Measurements from ENCODE around the gene TCEANC. TPM values are rescaled to one million over a fixed set of nuclear protein-coding genes. Genes with fewer than 3 reads are reported as not detected.
A peak's percentile ranks its signal among the peaks of the same experiment; 100 is the strongest.

The TCEANC gene
- total RNA-seq, 2 experiments from 2014 or later: 1.9 TPM

DNA sequence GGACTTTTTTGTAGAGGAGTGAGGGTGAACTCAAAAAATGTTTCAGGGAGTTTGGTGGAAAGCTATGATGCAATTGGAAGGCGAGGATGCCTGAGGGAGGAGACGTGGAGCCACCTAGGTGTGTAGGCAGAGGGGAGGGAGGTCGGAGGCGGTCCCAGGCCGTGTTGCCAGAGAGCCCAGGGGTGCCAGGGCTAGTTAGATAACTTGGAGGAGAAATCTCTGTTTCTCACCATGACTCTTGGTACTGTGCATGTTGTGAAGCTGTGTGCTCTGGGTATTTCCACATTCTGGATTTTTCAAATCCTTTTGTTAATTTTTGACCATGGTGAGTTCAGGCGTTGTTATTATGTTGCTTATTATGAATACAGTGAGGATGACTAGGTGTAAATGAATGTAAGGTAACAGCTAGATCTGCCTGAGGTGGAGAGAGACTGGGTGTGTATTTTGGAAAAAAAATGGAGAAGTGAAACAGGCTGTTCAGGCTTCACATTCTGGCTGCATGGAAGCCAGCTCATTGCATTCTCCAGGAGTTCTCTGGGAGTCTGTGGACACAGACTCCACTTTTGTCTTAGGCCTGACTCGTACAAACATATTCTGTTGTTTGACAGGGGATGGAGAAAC, 40.5 kb downstream of the TCEANC start:
- ChIA-PET POLR2A (no interaction called here), CTCF (interaction anchor here (1.7 kb wide), 1 partner anchor 35 kb away, joined by 3 read pairs; no protein-coding TSS in a partner anchor)
- no peaks in the 10 kb centered on the region for H3K9me3 Mint-ChIP-seq
- no peak for DNase-seq
- H3K36me3 Mint-ChIP-seq: peaks cover 9% of the 10 kb centered on the region
- H3K4me3 Mint-ChIP-seq: no peak overlapping the region
- H3K27ac Mint-ChIP-seq: peak overlapping the region; percentile 44
- H3K4me1 Mint-ChIP-seq (ENCODE audit: low read depth): peaks cover 55% of the 10 kb centered on the region
- intact Hi-C loops (cut with micrococcal nuclease): no loop called here
- no peaks in the 10 kb centered on the region for H3K27me3 Mint-ChIP-seq

DNA sequence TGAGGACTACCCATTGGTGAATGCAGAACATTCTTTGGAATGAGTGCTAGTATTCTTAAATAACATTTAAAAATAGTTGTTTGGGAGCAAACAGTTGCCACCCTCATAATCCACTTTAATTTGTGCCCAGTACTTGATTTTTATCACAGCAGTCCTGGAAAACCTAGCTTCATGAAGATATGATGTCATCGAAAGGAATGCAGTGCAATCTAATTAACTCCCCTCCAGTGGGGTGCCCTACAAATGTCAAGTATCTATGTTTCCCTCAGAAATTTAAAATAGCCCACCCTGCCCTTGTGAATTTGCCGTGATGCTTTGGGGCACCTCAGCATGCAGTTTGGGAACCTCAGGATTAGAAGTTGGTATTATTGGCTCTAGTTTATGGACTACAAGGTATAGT, 41.4 kb downstream of the TCEANC start:
- H3K4me1 Mint-ChIP-seq (ENCODE audit: low read depth): peaks cover 62% of the 10 kb centered on the region
- intact Hi-C loops (cut with micrococcal nuclease): no loop called here
- ChIA-PET POLR2A (interaction anchor here (0.6 kb wide), 1 partner anchor 12 kb away, joined by 3 read pairs; no protein-coding TSS in a partner anchor), CTCF (interaction anchor here (0.9 to 1.7 kb wide), 2 partner anchors 32 to 36 kb away, joined by 3 to 5 read pairs; no protein-coding TSS in a partner anchor)
- H3K9me3 Mint-ChIP-seq: no peaks in the 10 kb centered on the region
- H3K36me3 Mint-ChIP-seq: peaks cover 10% of the 10 kb centered on the region
- DNase-seq: no peak
- H3K27ac Mint-ChIP-seq: no peak overlapping the region
- no peak overlapping the region for H3K4me3 Mint-ChIP-seq
- H3K27me3 Mint-ChIP-seq: no peaks in the 10 kb centered on the region

DNA sequence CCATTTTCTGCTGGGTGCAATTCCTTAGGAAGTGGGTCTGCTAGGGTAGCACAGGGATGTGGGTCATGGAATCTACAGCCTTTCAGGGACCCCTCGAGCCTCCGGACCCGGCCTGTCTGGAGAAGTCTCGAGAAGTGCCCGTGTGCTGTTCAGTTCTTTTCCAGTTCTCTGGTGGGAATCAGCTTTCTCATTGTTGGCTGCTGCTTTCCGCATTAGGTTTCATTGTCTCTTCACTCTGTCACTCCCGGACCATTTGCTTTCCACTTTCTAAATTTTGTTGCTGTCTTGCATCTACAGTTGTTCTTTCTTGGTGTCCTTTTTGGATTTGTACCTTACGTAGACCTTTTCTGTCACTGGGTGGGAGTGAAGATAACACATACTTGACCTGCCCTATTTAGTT, 42.0 kb downstream of the TCEANC start:
- no peak overlapping the region for H3K27ac Mint-ChIP-seq
- H3K4me3 Mint-ChIP-seq: no peak overlapping the region
- no peaks in the 10 kb centered on the region for H3K9me3 Mint-ChIP-seq
- no peak for DNase-seq
- ChIA-PET CTCF (interaction anchor here (0.9 kb wide), 1 partner anchor 33 kb away, joined by 5 read pairs; no protein-coding TSS in a partner anchor), POLR2A (no interaction called here)
- H3K27me3 Mint-ChIP-seq: no peaks in the 10 kb centered on the region
- H3K36me3 Mint-ChIP-seq: peaks cover 10% of the 10 kb centered on the region
- peaks cover 64% of the 10 kb centered on the region for H3K4me1 Mint-ChIP-seq (ENCODE audit: low read depth)
- intact Hi-C loops (cut with micrococcal nuclease): no loop called here

DNA sequence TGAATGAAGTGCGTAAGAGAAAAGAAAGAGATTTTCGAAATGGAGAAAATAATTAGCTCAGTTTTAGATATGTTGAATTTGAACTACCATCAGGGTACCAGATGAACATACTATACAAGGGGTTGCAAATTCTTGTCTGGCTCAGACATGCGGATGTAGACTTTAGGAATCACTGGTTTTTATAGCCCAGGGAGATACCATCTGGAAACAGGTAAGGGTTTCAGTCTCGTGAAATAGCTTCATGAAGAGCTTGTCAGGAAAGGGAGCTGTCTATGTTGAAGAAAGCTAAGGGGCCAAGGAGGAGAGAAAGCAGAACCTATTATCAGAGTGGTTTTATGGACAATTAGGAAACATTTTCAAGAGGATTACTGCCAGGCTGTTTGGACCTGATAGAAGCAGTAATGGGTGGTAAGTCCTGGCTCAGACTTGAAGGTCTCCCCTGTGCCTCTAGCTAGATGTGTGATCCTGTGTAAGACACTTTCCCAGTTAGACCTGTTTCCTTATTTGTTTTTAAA, 42.7 kb downstream of the TCEANC start:
- H3K27ac Mint-ChIP-seq: no peak overlapping the region
- ChIA-PET CTCF (no interaction called here), POLR2A (interaction anchor here (0.9 kb wide), 1 partner anchor 39 kb away, joined by 3 read pairs; the partner anchor contains the start of genes OFD1 and TRAPPC2)
- H3K36me3 Mint-ChIP-seq: peaks cover 7% of the 10 kb centered on the region
- no peaks in the 10 kb centered on the region for H3K9me3 Mint-ChIP-seq
- no peak overlapping the region for H3K4me3 Mint-ChIP-seq
- intact Hi-C loops (cut with micrococcal nuclease): no loop called here
- no peaks in the 10 kb centered on the region for H3K27me3 Mint-ChIP-seq
- H3K4me1 Mint-ChIP-seq (ENCODE audit: low read depth): peaks cover 59% of the 10 kb centered on the region
- DNase-seq: no peak

DNA sequence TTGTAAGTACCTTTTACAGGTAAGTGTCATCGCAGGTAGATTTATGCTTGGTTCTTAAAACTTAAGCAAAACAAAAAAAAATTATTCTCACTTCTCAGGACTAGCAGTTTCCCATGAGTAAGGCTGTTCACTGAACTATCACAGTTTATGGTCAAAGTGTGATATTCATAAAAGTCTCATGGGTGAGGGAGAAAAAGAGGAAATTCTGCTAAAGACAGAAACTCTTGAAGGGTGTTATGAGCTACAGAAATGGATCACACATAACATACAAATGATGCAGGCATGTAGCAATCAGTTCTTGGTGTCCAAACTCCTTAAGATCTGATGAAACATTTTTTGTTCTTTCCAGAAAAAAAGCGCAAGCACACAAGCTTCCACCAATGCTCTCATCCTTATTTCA, 44.5 kb downstream of the TCEANC start:
- H3K4me1 Mint-ChIP-seq (ENCODE audit: low read depth): peaks cover 61% of the 10 kb centered on the region
- H3K36me3 Mint-ChIP-seq: peaks cover 6% of the 10 kb centered on the region
- ChIA-PET CTCF (no interaction called here), POLR2A (no interaction called here)
- H3K4me3 Mint-ChIP-seq: no peak overlapping the region
- DNase-seq: no peak
- H3K9me3 Mint-ChIP-seq: no peaks in the 10 kb centered on the region
- intact Hi-C loops (cut with micrococcal nuclease): no loop called here
- H3K27me3 Mint-ChIP-seq: no peaks in the 10 kb centered on the region
- H3K27ac Mint-ChIP-seq: no peak overlapping the region

DNA sequence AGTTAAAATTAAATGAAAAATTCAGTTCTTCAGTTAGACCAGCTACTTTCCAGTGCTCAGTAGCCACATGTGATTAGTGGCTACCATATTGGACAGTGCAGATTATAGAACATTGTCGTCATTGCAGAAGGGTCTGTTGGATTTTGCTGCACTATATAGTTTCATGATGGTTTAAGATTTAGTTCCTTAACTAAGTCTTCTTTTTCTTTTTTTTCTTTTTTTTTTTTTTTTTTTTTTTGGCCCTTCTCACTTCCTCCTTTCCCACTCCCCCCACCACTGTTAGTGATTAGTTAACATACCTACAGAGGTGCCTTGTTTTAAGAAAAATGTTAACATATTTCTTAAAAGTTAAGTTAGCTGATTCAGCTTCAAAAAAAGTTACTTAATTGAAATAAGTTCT, 45.0 kb downstream of the TCEANC start:
- Mint-ChIP-seq H3K9me3 (no peaks in the 10 kb centered on the region), H3K4me3 (no peak overlapping the region), H3K4me1 (ENCODE audit: low read depth) (peaks cover 60% of the 10 kb centered on the region), H3K27ac (no peak overlapping the region), H3K36me3 (peaks cover 3% of the 10 kb centered on the region), H3K27me3 (no peaks in the 10 kb centered on the region)
- intact Hi-C loops (cut with micrococcal nuclease): no loop called here
- ChIA-PET CTCF (no interaction called here), POLR2A (no interaction called here)
- DNase-seq: no peak

DNA sequence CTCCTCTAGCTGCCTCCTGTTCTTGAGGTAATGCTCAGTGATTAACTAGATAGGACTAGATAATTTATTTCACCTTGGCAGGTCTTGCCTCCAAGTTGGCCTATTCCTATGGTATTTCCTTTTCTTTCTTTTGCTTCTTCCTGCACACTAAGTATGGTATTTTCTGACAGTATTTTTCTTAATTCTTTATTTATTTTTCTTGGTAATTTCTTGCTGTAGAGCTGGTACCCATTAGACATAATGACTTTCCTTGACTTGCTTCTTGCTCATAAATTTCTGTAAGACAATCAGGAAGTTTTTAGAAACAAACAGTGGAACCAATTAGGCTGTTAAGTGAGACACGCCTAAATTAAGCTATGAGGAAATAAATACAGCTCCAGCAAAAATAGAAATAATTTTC, 45.5 kb downstream of the TCEANC start:
- Mint-ChIP-seq H3K9me3 (no peaks in the 10 kb centered on the region), H3K4me1 (ENCODE audit: low read depth) (peaks cover 60% of the 10 kb centered on the region), H3K27me3 (no peaks in the 10 kb centered on the region), H3K27ac (no peak overlapping the region), H3K4me3 (no peak overlapping the region), H3K36me3 (peaks cover 3% of the 10 kb centered on the region)
- ChIA-PET CTCF (no interaction called here), POLR2A (interaction anchor here (1.1 kb wide), 1 partner anchor 10 kb away, joined by 4 read pairs; the partner anchor contains the start of gene RAB9A)
- intact Hi-C loops (cut with micrococcal nuclease): no loop called here
- DNase-seq: no peak

DNA sequence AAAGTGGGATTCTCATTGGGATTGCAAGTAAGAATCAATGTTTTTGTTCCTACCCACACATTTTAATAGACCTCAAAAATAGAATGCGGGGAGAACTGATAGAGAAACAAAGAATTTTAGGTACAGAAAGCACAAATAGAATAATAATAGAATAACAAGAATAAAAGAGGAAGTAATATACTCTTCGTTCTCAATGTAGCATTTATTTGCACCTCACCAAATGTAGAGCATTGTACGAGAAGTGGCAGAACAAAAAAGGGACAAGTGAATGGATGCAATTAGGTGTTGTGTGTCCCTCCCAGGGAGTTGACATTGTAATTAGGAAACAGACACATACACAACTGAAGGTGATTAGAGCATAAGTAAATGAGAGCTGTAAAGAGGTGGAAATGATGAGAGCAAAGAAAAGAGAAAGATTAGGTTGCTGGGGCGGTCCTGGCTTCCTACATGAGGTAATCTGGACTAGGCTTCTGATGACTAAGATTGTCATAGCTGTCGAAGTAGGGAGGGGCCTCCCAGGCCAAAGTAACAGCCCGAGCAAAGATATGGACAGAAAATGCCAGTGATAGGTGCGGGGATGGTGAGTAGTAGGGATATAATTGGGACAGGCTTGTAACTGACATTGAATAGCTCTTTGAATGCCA, 46.4 kb downstream of the TCEANC start:
- peaks cover 5% of the 10 kb centered on the region for H3K36me3 Mint-ChIP-seq
- CTCF ChIA-PET: no interaction called here
- POLR2A ChIA-PET: interaction anchor here (1.1 kb wide), 1 partner anchor 10 kb away, joined by 4 read pairs; the partner anchor contains the start of gene RAB9A
- H3K4me3 Mint-ChIP-seq: no peak overlapping the region
- peaks cover 63% of the 10 kb centered on the region for H3K4me1 Mint-ChIP-seq (ENCODE audit: low read depth)
- no peak overlapping the region for H3K27ac Mint-ChIP-seq
- H3K27me3 Mint-ChIP-seq: no peaks in the 10 kb centered on the region
- no peak for DNase-seq
- no peaks in the 10 kb centered on the region for H3K9me3 Mint-ChIP-seq
- intact Hi-C loops (cut with micrococcal nuclease): no loop called here

DNA sequence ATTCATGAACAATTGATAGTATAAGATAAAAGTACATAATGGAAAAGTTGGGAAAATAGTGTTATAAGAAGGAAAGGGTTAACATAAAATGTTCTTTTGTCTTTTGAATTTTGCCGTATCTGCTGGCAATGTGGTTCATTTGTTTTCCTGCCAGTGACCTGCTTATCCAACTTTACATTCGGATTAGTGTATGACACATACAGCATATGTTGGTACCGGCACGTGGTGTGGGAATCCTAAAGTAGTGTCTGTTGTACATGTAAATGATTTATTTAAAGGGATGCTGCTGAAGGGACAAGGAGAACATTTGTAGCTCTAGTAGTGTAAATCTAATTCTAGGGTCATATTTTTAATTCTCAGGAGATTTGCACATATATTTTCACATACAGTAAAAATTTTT, 47.4 kb downstream of the TCEANC start:
- ChIA-PET CTCF (no interaction called here), POLR2A (no interaction called here)
- no peak for DNase-seq
- Mint-ChIP-seq H3K9me3 (no peaks in the 10 kb centered on the region), H3K4me3 (no peak overlapping the region), H3K27ac (no peak overlapping the region), H3K4me1 (ENCODE audit: low read depth) (peaks cover 53% of the 10 kb centered on the region), H3K27me3 (no peaks in the 10 kb centered on the region), H3K36me3 (peaks cover 5% of the 10 kb centered on the region)
- intact Hi-C loops (cut with micrococcal nuclease): no loop called here

DNA sequence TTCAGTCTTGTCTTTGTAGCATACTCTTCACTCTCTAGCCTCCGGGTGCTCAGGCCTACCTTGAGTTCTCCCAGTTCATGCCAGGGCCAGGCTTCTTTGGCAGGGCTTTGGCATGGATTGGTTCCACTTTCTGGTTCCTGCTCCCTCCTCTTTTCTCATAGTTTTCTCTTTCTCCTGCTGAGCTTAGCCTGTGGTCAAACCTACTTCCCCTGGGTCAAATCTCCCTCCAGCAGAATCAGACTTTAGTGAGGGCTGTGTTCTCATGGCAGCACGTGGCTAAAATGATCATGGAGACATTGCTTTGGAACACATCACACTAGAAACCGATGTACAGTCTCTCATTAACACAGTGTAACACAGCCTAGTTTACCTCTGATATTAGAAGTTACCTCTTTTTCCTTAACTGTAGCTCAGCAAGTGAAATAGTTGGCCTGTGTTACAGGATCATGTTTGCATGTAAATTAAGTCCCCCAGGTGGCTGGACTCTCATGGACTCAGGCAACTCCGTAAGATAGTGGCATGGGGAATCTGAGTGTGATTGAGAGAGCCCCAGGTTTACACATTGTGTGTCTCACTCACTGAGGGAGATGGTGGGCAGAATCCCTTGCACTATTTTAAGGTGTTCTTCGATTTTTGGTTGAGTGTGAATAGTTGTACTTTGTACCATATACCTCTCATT, 49.3 kb downstream of the TCEANC start:
- peaks cover 5% of the 10 kb centered on the region for H3K36me3 Mint-ChIP-seq
- H3K27ac Mint-ChIP-seq: no peak overlapping the region
- intact Hi-C loops (cut with micrococcal nuclease): no loop called here

DNA sequence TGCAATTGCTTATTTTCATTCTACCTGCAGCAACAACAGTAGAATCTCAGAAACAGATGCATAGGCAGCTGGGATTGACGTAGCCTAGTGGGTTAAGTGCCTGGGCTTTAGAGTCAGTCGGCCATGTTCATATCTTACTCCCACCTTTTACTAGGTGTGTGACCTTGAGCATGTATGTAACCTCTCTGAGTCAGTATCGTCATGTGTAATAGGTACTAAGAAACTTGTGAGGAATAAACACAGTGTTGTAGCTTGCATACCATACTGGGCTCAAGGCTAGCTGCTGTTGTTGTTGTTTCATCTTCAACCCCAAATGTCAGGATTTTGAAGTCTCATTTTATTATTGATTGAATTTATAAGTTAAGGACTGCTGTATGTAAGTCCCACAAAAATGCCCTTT, 50.2 kb downstream of the TCEANC start:
- H3K27ac Mint-ChIP-seq: peak overlapping the region; percentile 71
- intact Hi-C loops (cut with micrococcal nuclease): no loop called here
- ChIA-PET POLR2A (no interaction called here), CTCF (no interaction called here)
- H3K4me1 Mint-ChIP-seq (ENCODE audit: low read depth): peaks cover 45% of the 10 kb centered on the region
- H3K27me3 Mint-ChIP-seq: no peaks in the 10 kb centered on the region
- DNase-seq: no peak
- H3K9me3 Mint-ChIP-seq: no peaks in the 10 kb centered on the region
- H3K36me3 Mint-ChIP-seq: peaks cover 7% of the 10 kb centered on the region
- H3K4me3 Mint-ChIP-seq: no peak overlapping the region

More for the DNA sequence above, 49.3 kb downstream of the TCEANC start:
- POLR2A ChIA-PET: no interaction called here
- DNase-seq: no peak
- H3K4me1 Mint-ChIP-seq (ENCODE audit: low read depth): peaks cover 47% of the 10 kb centered on the region
- H3K9me3 Mint-ChIP-seq: no peaks in the 10 kb centered on the region
- no peak overlapping the region for H3K4me3 Mint-ChIP-seq
- H3K27me3 Mint-ChIP-seq: no peaks in the 10 kb centered on the region
- CTCF ChIA-PET: no interaction called here

DNA sequence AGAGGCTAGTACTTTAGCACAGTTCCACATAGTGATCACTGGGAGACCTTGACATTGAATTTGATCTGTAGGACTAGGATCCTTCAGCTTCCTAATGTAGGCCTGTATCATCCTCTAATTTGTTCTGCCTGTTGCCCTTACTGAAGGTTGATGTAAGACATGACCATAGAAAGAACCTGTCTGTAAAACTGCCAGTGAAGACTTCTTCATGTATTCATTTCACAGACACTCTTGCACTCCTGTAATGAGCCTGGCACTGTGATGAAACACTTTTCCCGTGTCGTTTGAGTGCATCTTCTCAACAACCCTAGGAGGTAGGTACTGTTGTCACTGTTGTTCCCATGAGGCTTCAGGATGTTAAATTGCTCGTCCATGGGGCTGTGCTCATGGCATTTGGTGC, 50.6 kb downstream of the TCEANC start:
- H3K4me3 Mint-ChIP-seq: no peak overlapping the region
- H3K4me1 Mint-ChIP-seq (ENCODE audit: low read depth): peaks cover 45% of the 10 kb centered on the region
- intact Hi-C loops (cut with micrococcal nuclease): no loop called here
- peak; percentile 25 for DNase-seq
- no peaks in the 10 kb centered on the region for H3K9me3 Mint-ChIP-seq
- no peaks in the 10 kb centered on the region for H3K27me3 Mint-ChIP-seq
- POLR2A ChIA-PET: no interaction called here
- peaks cover 9% of the 10 kb centered on the region for H3K36me3 Mint-ChIP-seq
- peak overlapping the region; percentile 71 for H3K27ac Mint-ChIP-seq
- CTCF ChIA-PET: no interaction called here
